Choroid plexus epithelial cell (primary cell): ENCODE measurements around the gene CERK.

Source experiments
- DNase-seq: peaks from one replicate; pipeline ENCODE4 v3.0.0-alpha.2; 2010; ENCODE audit warnings: low read depth
- H3K4me3 ChIP-seq: 2 replicates; pipeline ENCODE4 v1.5.1; 2011; ENCODE audit warnings: low read depth, mild to moderate bottlenecking, control low read depth, low read length, moderate library complexity
- CTCF ChIP-seq: conservative IDR thresholded peaks from 2 replicates; pipeline ENCODE4 v1.5.1; 2011; ENCODE audit warnings: low read depth, mild to moderate bottlenecking, control low read depth, inconsistent platforms, low read length, moderate library complexity

CERK gene

GRCh38 chr22:46657996-46658947 is 79.8 kb downstream of the CERK start:
- no peak for DNase-seq
- H3K4me3 ChIP-seq, result no peak overlapping the region
- TF ChIP-seq CTCF, result no peak

GRCh38 chr22:46657655-46657953 is 80.4 kb downstream of the CERK start:
- no peak for TF ChIP-seq CTCF

GRCh38 chr22:46656856-46657654 is 81.0 kb downstream of the CERK start:
- DNase-seq, result no peak
- no peak for TF ChIP-seq CTCF
- H3K4me3 ChIP-seq, result no peak overlapping the region

More at GRCh38 chr22:46657655-46657953, 80.4 kb downstream of the CERK start:
- H3K4me3 ChIP-seq, result no peak overlapping the region
- no peak for DNase-seq

- TF ChIP-seq CTCF, result no peak
- no peak for DNase-seq
Measured at GRCh38 chr22:46655861-46656608, 82.0 kb downstream of the CERK start.

GRCh38 chr22:46654927-46655595 is 83.0 kb downstream of the CERK start:
- H3K4me3 ChIP-seq, result no peak overlapping the region
- no peak for DNase-seq
- no peak for TF ChIP-seq CTCF

More at GRCh38 chr22:46655861-46656608, 82.0 kb downstream of the CERK start:
- no peak overlapping the region for H3K4me3 ChIP-seq

GRCh38 chr22:46654426-46654825 is 83.6 kb downstream of the CERK start:
- TF ChIP-seq CTCF, result no peak
- DNase-seq, result no peak
- no peak overlapping the region for H3K4me3 ChIP-seq
